RKO (cell line): ENCODE data around the gene UNC13A.

Source experiments
- DNase-seq: peaks from one replicate; pipeline ENCODE4 v3.0.0-alpha.2; 2016; ENCODE audit warnings: low spot score

Gene UNC13A

DNA sequence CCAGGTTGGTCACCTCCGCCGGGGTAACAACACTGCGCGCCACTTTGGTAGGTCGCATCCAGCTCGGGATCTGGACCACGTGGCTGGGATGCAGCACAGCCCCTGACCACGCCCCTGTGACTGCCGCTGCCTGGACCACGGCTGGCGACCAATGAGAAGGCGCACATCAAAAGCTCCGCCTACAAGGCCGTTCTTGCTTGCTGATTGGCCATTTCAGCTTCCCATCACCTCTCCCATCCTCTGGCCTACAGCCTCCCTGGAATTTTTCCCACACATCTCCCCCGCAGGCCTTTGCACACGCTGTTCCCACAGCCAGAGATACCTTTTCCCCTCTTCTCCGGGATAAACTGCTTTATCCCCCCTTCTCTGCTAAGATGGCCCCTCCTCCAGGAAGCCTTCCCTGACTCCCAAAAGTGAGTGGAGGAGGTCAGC lies 18.6 kb upstream of the UNC13A start:
- peak; percentile 52 for DNase-seq

GRCh38 chr19:17703824-17704463 lies 15.8 kb upstream of the UNC13A start:
- DNase-seq = no peak

DNA sequence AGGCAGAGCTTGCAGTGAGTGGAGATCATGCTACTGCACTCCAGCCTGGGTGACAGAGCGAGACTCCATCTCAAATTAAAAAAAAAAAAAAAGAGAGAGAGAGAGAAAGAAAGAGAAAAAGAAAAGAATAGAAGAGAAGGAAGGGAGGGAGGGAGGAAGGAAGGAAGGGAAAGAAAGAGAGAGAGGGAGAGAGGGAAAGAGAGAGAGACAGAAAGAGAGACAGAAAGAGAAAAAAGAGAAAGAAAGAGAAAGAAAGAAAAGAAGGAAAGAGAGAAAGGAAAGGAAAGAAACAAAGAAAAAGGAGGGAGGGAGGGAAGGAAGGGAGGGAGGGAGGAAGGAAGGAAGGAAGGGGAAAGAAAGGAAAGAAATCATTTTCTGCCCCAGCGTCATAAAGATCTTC lies 7.0 kb upstream of the UNC13A start:
- DNase-seq = no peak

- DNase-seq = no peak
Measured at GRCh38 chr19:17692566-17692965, 4.4 kb upstream of the UNC13A start.

DNA sequence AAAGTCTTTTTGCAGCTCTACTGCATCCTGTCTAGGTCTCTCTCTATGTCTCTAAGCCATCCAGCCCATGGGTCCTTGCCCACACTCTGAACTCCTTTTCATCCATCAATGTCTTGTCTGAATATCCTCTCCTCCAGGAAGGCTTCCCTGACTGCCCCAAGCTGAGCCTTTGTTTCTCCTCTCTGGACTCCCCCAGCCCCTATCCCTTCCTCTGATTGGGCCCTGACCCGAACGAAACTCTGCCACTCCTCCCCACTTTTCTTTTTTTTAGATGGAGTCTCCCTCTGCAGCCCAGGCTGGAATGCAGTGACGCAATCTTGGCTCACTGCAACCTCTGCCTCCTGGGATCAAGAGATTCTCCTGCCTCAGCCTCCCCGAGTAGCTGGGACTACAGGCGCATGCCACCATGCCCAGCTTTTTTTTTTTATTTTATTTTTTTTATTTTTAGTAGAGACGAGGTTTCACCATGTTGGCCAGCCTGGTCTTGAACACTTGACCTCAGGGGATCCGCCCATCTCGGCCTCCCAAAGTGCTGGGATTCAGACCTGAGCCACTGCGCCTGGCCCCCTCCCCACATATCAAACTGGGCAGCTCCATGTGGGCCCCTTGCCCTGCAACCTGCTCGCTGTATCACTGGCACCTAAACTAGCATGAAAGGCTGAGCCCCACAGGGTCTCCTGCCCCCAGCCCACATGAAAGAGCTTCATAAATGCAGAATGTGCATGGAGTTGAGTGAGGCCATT lies 870 bp upstream of the UNC13A start:
- no peak for DNase-seq

GRCh38 chr19:17687141-17687856 lies 855 bp downstream of the UNC13A start:
- no peak for DNase-seq

GRCh38 chr19:17686592-17687024 lies 1.5 kb downstream of the UNC13A start:
- DNase-seq = no peak

DNA sequence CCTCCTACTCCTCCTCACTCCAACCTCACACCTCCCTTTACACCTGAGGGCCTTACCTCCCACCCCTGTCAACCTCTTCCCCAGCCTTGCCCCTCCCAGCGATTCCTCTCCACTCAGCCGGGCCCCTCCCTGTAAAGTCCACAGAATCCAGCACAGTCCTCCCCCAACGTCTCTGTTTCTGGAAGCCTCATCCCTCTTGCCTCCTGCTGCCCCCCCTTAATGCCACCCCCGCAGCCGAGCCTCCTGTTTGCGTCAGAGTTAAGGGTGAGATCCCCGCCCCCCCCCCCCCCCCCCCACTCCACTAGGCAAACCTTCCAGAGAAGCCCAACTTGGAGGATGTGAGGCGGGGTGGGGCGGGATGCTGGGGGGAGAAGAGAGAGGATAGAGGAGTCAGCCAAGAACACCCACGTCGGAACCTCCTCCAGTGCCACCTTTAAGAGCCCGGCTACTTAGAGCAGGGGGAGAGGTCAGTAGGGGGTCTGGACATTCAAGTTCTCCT lies 2.1 kb downstream of the UNC13A start:
- no peak for DNase-seq

DNA sequence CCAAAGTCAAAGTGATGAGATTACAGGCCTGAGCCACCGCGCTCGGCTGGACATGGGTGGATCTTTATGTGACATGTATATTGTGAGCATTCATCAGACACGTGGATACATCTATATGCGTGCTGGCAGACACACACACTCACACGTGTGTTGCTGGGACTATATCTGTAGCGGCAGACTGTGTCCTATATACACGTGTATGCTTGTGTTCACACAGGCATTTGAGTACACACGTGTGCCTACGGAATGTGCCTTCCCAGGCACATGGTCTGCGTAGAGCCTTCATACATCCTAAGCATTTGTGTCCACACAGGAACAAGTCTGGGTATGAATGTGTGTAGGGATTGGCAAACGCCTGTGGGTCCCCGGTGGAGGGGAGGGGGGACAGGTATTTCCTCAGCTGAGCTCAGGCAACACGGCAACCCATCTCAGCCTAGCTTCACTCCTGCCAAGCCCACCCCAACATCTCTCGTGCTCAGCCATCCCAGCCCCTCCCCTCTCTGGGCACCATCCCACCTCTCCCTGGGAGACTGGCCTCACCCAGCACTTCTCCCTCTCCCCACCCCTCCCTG lies 2.6 kb downstream of the UNC13A start:
- DNase-seq = no peak

DNA sequence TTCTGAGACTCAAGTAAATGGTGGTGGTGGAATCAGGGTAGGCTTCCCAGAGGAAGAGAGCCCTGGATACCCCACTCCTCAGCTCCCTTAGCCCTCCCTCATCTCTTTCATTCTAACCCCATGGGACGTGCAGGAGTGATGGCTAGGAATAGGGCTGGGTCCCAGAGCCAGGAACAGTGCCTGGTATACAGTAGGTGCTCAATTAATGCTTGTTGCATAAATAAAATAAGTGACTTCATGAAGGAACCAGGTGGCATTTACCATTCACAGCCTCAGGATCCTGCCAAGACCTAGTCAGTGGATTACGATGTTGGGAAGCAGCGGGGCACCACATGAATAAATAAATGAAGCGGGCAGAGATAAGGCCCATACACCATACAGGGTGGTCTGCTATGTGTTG lies 3.9 kb downstream of the UNC13A start:
- no peak for DNase-seq

DNA sequence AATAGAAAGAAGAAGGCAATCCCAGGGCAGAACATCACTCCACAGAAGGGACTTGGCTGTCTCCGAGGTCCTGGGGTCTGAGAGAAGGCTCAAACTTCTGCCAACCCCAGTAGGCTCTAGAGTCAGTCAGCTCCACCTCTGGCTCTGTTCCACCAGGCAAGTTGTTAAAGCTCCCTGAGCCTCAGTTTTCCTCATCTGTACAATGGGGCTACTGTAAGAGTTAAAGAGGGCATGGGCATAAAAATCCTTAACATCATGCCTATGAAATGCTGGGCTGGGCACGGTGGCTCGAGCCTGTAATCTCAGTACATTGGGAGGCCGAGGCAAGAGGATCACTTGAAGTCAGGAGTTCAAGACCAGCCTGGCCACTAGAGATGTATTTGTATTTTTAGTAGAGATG lies 5.1 kb downstream of the UNC13A start:
- no peak for DNase-seq

DNA sequence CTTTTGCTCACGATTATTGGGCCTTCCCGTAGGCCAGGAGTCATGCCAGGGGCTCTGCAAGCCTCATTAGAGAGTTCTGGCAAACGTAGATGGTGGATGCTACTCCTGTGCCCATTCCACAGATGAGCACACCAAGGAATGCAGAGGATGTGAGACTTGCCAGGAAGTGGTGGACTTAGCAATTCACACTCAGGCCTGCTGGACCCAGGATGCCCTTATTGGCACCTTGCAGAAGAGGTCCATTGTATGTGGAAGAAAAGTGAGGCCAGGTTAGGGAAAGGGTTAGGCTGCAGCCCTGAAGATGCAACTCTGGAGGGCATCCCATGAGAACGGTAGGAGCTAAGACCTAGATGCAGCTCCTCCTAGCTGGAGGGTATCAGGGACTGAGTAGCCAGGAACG lies 5.9 kb downstream of the UNC13A start:
- no peak for DNase-seq

- DNase-seq = peak; percentile 82
Measured at GRCh38 chr19:17681505-17682125, 6.5 kb downstream of the UNC13A start.

DNA sequence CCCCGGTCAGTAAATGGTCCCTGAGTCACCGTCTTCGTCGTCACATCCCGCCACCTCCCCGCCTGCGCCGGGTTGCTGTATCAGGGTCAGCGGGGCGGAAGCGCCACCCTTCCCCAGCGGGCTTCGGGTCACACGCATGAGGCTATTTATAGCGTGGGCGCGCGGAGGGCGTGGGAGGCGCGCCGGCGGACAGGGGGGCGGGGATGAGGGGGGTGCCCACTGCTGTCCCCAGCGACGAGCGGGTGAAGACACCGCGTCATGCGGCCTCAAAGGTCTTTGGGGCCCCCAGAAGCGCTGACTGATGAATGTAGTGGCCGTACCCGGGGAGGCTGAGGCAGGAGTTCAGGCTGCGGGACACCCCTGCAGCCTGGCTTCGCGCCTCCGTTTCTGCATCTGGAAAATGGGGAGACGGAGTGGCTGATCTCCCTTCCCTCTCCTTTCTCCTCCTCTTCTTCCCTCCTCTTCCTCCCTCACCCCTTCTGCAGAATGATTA lies 7.9 kb downstream of the UNC13A start:
- DNase-seq = peak; percentile 73

- DNase-seq = no peak
Measured at GRCh38 chr19:17679526-17680229, 8.5 kb downstream of the UNC13A start.

- no peak for DNase-seq
Measured at GRCh38 chr19:17678836-17679235, 9.3 kb downstream of the UNC13A start.

- DNase-seq = no peak
Measured at GRCh38 chr19:17677002-17677401, 11.2 kb downstream of the UNC13A start.

DNA sequence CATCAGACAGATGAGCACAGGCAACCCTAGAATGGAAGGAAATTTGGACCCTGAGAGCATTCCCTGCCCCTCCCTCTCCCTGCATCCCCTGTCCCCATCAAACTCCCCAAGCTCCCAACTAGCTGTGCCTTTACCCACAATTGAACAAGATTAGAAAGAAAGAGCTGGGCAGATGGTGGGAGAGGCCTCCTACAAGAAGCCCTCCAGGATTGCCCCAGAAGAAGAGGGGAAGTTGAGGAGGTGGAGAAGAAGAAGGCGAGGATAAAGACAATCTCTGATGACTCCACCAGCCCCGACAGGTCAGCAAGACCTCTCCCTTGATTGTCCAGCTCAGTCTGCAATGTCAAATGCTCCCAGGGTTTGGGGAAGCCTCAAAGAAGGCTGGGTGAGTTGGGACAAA lies 11.9 kb downstream of the UNC13A start:
- DNase-seq = no peak

- no peak for DNase-seq
Measured at GRCh38 chr19:17673937-17674799, 14.0 kb downstream of the UNC13A start.

DNA sequence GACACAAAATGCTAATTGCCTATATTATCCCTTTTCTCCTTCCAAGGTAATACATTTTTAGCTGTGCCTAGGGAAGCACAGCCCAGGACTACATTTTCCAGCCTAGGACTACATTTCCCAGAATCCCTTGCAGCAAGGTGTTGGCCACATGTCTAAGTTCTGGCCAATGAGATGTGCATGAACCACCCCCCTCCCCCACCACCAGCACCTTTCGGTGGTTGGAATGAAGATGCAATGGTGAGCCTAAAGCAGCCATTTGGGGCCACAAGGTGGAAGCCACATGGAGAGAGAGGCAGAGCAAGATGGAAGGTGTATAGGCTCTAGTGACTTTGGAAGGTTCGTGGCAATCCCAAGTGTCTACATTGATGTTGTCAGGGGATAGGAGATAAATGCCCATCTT lies 16.2 kb downstream of the UNC13A start:
- DNase-seq = peak; percentile 53
